SK-N-SH treated with all-trans-retinoic acid at 6 μM for 48 hours (cell line): Measurements from ENCODE around the gene RNF26.

Source experiments
- ATAC-seq: fragments of 200-7000 bp; cut with Tn5 transposase; 3 replicates; pipeline ENCODE4 v1.9.1; 2020; ENCODE audit warnings: mild to moderate bottlenecking, moderate library complexity
- ARNTL ChIP-seq: fragments of 450-650 bp; formaldehyde crosslinking; IDR thresholded peaks from 2 replicates; pipeline ENCODE4 v1.5.0; 2020; ENCODE audit warnings: low read depth, mild to moderate bottlenecking, moderate library complexity, borderline replicate concordance
- BACH2 ChIP-seq: fragments of 250-450 bp; sonication (Bioruptor Pico); IDR thresholded peaks from 2 replicates; pipeline ENCODE4 v1.9.0; 2021; ENCODE audit warnings: mild to moderate bottlenecking, borderline replicate concordance
- CREB5 ChIP-seq: fragments of 250-450 bp; sonication (Bioruptor Pico); IDR thresholded peaks from 2 replicates; pipeline ENCODE4 v1.5.1; 2020; ENCODE audit warnings: low read depth, mild to moderate bottlenecking, moderate library complexity
- CSDC2 ChIP-seq: fragments of 250-450 bp; sonication (Bioruptor Pico); IDR thresholded peaks from 2 replicates; pipeline ENCODE4 v1.5.0; 2020; ENCODE audit warnings: mild to moderate bottlenecking, moderate library complexity
- CSRNP3 ChIP-seq: fragments of 250-450 bp; sonication (Bioruptor Pico); IDR thresholded peaks from 2 replicates; pipeline ENCODE4 v1.5.1; 2021; ENCODE audit warnings: mild to moderate bottlenecking, moderate library complexity
- ESRRG ChIP-seq: fragments of 250-450 bp; sonication (Bioruptor Pico); IDR thresholded peaks from 2 replicates; pipeline ENCODE4 v1.6.1; 2021; ENCODE audit warnings: mild to moderate bottlenecking
- GLIS3 ChIP-seq: fragments of 250-450 bp; sonication (Bioruptor Pico); IDR thresholded peaks from 2 replicates; pipeline ENCODE4 v1.5.0; 2020; ENCODE audit warnings: mild to moderate bottlenecking, moderate library complexity
- ISL1 ChIP-seq: fragments of 250-450 bp; sonication (Bioruptor Pico); IDR thresholded peaks from 2 replicates; pipeline ENCODE4 v2.1.2; 2022; ENCODE audit warnings: mild to moderate bottlenecking, moderate library complexity
- PATZ1 ChIP-seq: fragments of 250-450 bp; sonication (Bioruptor Pico); IDR thresholded peaks from 2 replicates; pipeline ENCODE4 v1.8.0; 2020; ENCODE audit warnings: mild to moderate bottlenecking, moderate library complexity, borderline replicate concordance
- SNAI2 ChIP-seq: fragments of 250-450 bp; sonication (Bioruptor Pico); IDR thresholded peaks from 2 replicates; pipeline ENCODE4 v1.5.0; 2020; ENCODE audit warnings: mild to moderate bottlenecking, moderate library complexity
- TCF4 ChIP-seq: fragments of 250-450 bp; sonication (Bioruptor Pico); IDR thresholded peaks from 2 replicates; pipeline ENCODE4 v1.8.0; 2021; ENCODE audit warnings: mild to moderate bottlenecking, moderate library complexity, borderline replicate concordance
- TOX ChIP-seq: fragments of 250-450 bp; sonication (Bioruptor Pico); IDR thresholded peaks from 2 replicates; pipeline ENCODE4 v1.8.0; 2021; ENCODE audit warnings: mild to moderate bottlenecking, moderate library complexity, borderline replicate concordance
- TSHZ2 ChIP-seq: fragments of 250-450 bp; sonication (Bioruptor Pico); IDR thresholded peaks from 2 replicates; pipeline ENCODE4 v1.5.0; 2020; ENCODE audit warnings: mild to moderate bottlenecking, moderate library complexity
- ZC3H10 ChIP-seq: fragments of 250-450 bp; sonication (Bioruptor Pico); IDR thresholded peaks from 2 replicates; pipeline ENCODE4 v1.5.1; 2021; ENCODE audit warnings: mild to moderate bottlenecking, moderate library complexity
- ZNF565 ChIP-seq: fragments of 450-650 bp; formaldehyde crosslinking; conservative IDR thresholded peaks from 2 replicates; pipeline ENCODE4 v1.5.0; 2020; ENCODE audit warnings: low read depth, mild to moderate bottlenecking, moderate library complexity
- ZNF70 ChIP-seq: fragments of 450-650 bp; formaldehyde crosslinking; IDR thresholded peaks from 2 replicates; pipeline ENCODE4 v1.5.0; 2020; ENCODE audit warnings: mild to moderate bottlenecking, moderate library complexity
- ZNF8 ChIP-seq: fragments of 450-650 bp; formaldehyde crosslinking; IDR thresholded peaks from 2 replicates; pipeline ENCODE4 v1.5.0; 2020; ENCODE audit warnings: mild to moderate bottlenecking, moderate library complexity

The RNF26 gene

GRCh38 chr11:119368121-119369034, 34.1 kb downstream of the RNF26 start:
- peak; percentile 27; the same call in 2 of the 3 replicates for ATAC-seq
- no peak for TF ChIP-seq ZC3H10 (CRISPR knock-in tag)
- no peak for TF ChIP-seq BACH2 (CRISPR knock-in tag)
- no peak for TF ChIP-seq GLIS3 (CRISPR knock-in tag)
- no peak for TF ChIP-seq ARNTL (CRISPR knock-in tag)
- no peak for TF ChIP-seq PATZ1
- no peak for TF ChIP-seq CSRNP3 (CRISPR knock-in tag)

- ATAC-seq, result peak; percentile 34; the same call in 2 of the 3 replicates
Measured at GRCh38 chr11:119369132-119369925, 35.0 kb downstream of the RNF26 start.

GRCh38 chr11:119370486-119371046, 36.2 kb downstream of the RNF26 start:
- TF ChIP-seq ZNF8 (CRISPR knock-in tag) (no peak), TOX (CRISPR knock-in tag) (no peak), PATZ1 (no peak), ISL1 (CRISPR knock-in tag) (no peak), ZNF565 (CRISPR knock-in tag) (no peak), ESRRG (no peak), ZNF70 (CRISPR knock-in tag) (no peak), TSHZ2 (no peak), CSDC2 (no peak), ZC3H10 (CRISPR knock-in tag) (no peak), BACH2 (CRISPR knock-in tag) (no peak), CREB5 (CRISPR knock-in tag) (no peak), GLIS3 (CRISPR knock-in tag) (no peak), SNAI2 (CRISPR knock-in tag) (no peak)
- ATAC-seq, result no peak

More at GRCh38 chr11:119369132-119369925, 35.0 kb downstream of the RNF26 start:
- TF ChIP-seq CSDC2 (no peak), TCF4 (CRISPR knock-in tag) (peak; percentile 70)
